Left ventricle myocardium inferior (tissue), 1 donor: ENCODE measurements around the gene NDE1. TPM values are rescaled to one million over a fixed set of nuclear protein-coding genes. Genes with fewer than 3 reads are reported as not detected.
"Not testable (repeated sequence)": the region's sequence is repeated elsewhere in the genome, so short reads cannot be mapped to it uniquely, and the experiment has no call there.

Experiments used
- DNase-seq: peaks from one replicate; pipeline ENCODE4 v3.0.0-alpha.2; 2020
- H3K27ac ChIP-seq: fragments of 200-600 bp; replicated peaks from 2 replicates; pipeline ENCODE4 v1.8.0; 2021
- H3K27me3 ChIP-seq: fragments of 200-600 bp; 2 replicates; pipeline ENCODE4 v1.8.0; 2021; ENCODE audit warnings: low read depth
- H3K36me3 ChIP-seq: fragments of 200-600 bp; 2 replicates; pipeline ENCODE4 v1.8.0; 2021
- H3K4me1 ChIP-seq: fragments of 200-600 bp; 2 replicates; pipeline ENCODE4 v1.8.0; 2021
- H3K4me3 ChIP-seq: fragments of 200-600 bp; 2 replicates; pipeline ENCODE4 v1.8.0; 2021; ENCODE audit warnings: mild to moderate bottlenecking, moderate library complexity
- H3K9me3 ChIP-seq: fragments of 200-600 bp; replicated peaks from 2 replicates; pipeline ENCODE4 v1.8.0; 2021
- CTCF ChIP-seq: fragments of 200-600 bp; IDR thresholded peaks from 2 replicates; pipeline ENCODE4 v1.8.0; 2021; ENCODE audit warnings: antibody characterized with exemption, mild to moderate bottlenecking, borderline replicate concordance
- intact Hi-C: fragments of 100-400 bp; cut with micrococcal nuclease; formaldehyde crosslinking; loops from one replicate; pipeline ENCODE4 v1.11.0; 2022
- total RNA-seq: library from RNA; stranded (reverse); fragmentation: NEBNext Ultra II Directional; extraction: Animal tissue kit (Norgen Biotek cat#: 25700); gene quantifications from one replicate; pipeline ENCODE4 v1.2.1, GENCODE V29; 2021
- donor health status: DM: no; HTN: yes; CAD: no; lungs with severe emphysema.

The NDE1 gene
- total RNA-seq, 1 donor from 2014 or later = 16.3 TPM

- no peaks in the 10 kb centered on the region for H3K9me3 ChIP-seq
- H3K36me3 ChIP-seq = peaks cover 69% of the 10 kb centered on the region
- no peaks in the 10 kb centered on the region for H3K4me1 ChIP-seq
- no peaks in the 10 kb centered on the region for H3K27me3 ChIP-seq
- TF ChIP-seq CTCF = peak; percentile 34
- H3K4me3 ChIP-seq = no peak overlapping the region
- H3K27ac ChIP-seq = no peak overlapping the region
- no peak for DNase-seq
- intact Hi-C loops = no loop called here
These were observed 32.1 kb downstream of the NDE1 start for GRCh38 chr16:15682105-15682570.

GRCh38 chr16:15686287-15686686 is 36.2 kb downstream of the NDE1 start:
- Histone ChIP-seq H3K36me3 (peaks cover 71% of the 10 kb centered on the region), H3K4me1 (no peaks in the 10 kb centered on the region), H3K9me3 (no peaks in the 10 kb centered on the region), H3K27ac (no peak overlapping the region), H3K4me3 (no peak overlapping the region), H3K27me3 (no peaks in the 10 kb centered on the region)
- intact Hi-C loops = no loop called here
- TF ChIP-seq CTCF = no peak
- no peak for DNase-seq

- TF ChIP-seq CTCF = no peak
- H3K27ac ChIP-seq = no peak overlapping the region
- intact Hi-C loops = no loop called here
- peaks cover 87% of the 10 kb centered on the region for H3K36me3 ChIP-seq
- DNase-seq = no peak
- H3K27me3 ChIP-seq = no peaks in the 10 kb centered on the region
- no peaks in the 10 kb centered on the region for H3K4me1 ChIP-seq
- no peak overlapping the region for H3K4me3 ChIP-seq
- H3K9me3 ChIP-seq = no peaks in the 10 kb centered on the region
These were observed 39.2 kb downstream of the NDE1 start for GRCh38 chr16:15689290-15689689.

DNA sequence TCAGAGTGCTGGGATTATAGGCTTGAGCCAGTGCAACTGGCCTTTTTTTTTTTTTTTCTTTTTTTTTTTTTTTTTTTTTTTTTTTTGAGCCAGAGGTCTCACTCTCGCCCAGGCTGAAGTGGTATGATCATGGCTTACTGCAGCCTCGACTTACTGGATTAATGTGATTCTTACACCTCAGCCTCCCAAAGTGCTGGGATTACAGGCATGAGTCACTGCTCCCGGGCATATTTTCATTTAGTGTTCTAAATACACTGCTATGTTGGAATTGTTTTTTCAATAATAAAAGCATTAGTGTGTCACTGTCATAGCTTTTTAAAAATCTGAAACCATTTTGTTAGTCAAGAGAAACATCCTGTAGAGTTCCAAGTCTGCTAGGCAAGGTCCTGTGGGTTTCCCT is 40.3 kb downstream of the NDE1 start:
- Histone ChIP-seq H3K4me1 (no peaks in the 10 kb centered on the region), H3K27me3 (no peaks in the 10 kb centered on the region), H3K27ac (no peak overlapping the region), H3K36me3 (peaks cover 90% of the 10 kb centered on the region), H3K4me3 (no peak overlapping the region), H3K9me3 (no peaks in the 10 kb centered on the region)
- no peak for TF ChIP-seq CTCF
- DNase-seq = no peak
- intact Hi-C loops = no loop called here

DNA sequence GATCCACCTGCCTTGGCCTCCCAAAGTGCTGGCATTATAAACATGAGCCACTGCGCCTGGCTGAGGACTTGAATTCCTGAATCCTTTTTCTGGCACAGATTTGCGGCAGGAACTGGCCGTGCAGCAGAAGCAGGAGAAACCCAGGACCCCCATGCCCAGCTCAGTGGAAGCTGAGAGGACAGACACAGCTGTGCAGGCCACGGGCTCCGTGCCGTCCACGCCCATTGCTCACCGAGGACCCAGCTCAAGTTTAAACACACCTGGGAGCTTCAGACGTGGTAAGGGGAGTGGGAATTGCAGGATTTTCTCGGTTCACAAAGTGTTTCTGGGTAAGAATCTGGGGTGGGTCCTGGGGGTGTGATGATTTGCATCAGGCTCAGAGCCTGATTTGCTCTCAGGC is 41.0 kb downstream of the NDE1 start:
- Histone ChIP-seq H3K27ac (no peak overlapping the region), H3K4me1 (no peaks in the 10 kb centered on the region), H3K4me3 (no peak overlapping the region), H3K9me3 (no peaks in the 10 kb centered on the region), H3K36me3 (peaks cover 91% of the 10 kb centered on the region), H3K27me3 (no peaks in the 10 kb centered on the region)
- no peak for DNase-seq
- no peak for TF ChIP-seq CTCF
- intact Hi-C loops = no loop called here

- H3K4me3 ChIP-seq, H3K27ac ChIP-seq, H3K9me3 ChIP-seq, intact Hi-C loops, H3K4me1 ChIP-seq, H3K27me3 ChIP-seq, DNase-seq: not testable (repeated sequence)
- peaks cover 96% of the 10 kb centered on the region for H3K36me3 ChIP-seq
These were observed 42.5 kb downstream of the NDE1 start for GRCh38 chr16:15692508-15692907.
